KG1 (cell line): ENCODE data around the gene GPX2.

Source experiments
- DNase-seq: peaks from one replicate; lab custom pipeline; 2025; lab: John Stamatoyannopoulos, UW

GPX2 gene

GRCh38 chr14:64958743-64959142 lies 16.2 kb upstream of the GPX2 start:
- DNase-seq = no peak

GRCh38 chr14:64958201-64958600 lies 15.7 kb upstream of the GPX2 start:
- no peak for DNase-seq

- DNase-seq = no peak
Measured at GRCh38 chr14:64956697-64957406, 14.3 kb upstream of the GPX2 start.

- no peak for DNase-seq
Measured at GRCh38 chr14:64955297-64955696, 12.8 kb upstream of the GPX2 start.

- no peak for DNase-seq
Measured at GRCh38 chr14:64954491-64955240, 12.1 kb upstream of the GPX2 start.

GRCh38 chr14:64953661-64954060 lies 11.1 kb upstream of the GPX2 start:
- no peak for DNase-seq

GRCh38 chr14:64953310-64953654 lies 10.7 kb upstream of the GPX2 start:
- no peak for DNase-seq

GRCh38 chr14:64952598-64953309 lies 10.2 kb upstream of the GPX2 start:
- DNase-seq = no peak

- no peak for DNase-seq
Measured at GRCh38 chr14:64951724-64952123, 9.2 kb upstream of the GPX2 start.

GRCh38 chr14:64951291-64951690 lies 8.7 kb upstream of the GPX2 start:
- DNase-seq = no peak

GRCh38 chr14:64950889-64951288 lies 8.3 kb upstream of the GPX2 start:
- no peak for DNase-seq

- DNase-seq = no peak
Measured at GRCh38 chr14:64948612-64949210, 6.2 kb upstream of the GPX2 start.

GRCh38 chr14:64947710-64948611 lies 5.4 kb upstream of the GPX2 start:
- DNase-seq = no peak

GRCh38 chr14:64946310-64947045 lies 3.9 kb upstream of the GPX2 start:
- DNase-seq = no peak

- DNase-seq = no peak
Measured at GRCh38 chr14:64945431-64946178, 3.1 kb upstream of the GPX2 start.

- DNase-seq = no peak
Measured at GRCh38 chr14:64944861-64945260, 2.3 kb upstream of the GPX2 start.

- no peak for DNase-seq
Measured at GRCh38 chr14:64944041-64944440, 1.5 kb upstream of the GPX2 start.

- no peak for DNase-seq
Measured at GRCh38 chr14:64943556-64943955, 1.0 kb upstream of the GPX2 start.

- DNase-seq = no peak
Measured at GRCh38 chr14:64940336-64940910, 2.1 kb downstream of the GPX2 start.

- DNase-seq = no peak
Measured at GRCh38 chr14:64939817-64940190, 2.7 kb downstream of the GPX2 start.
